Body of pancreas (tissue), 4 donors: ENCODE measurements around the gene KIRREL3. TPM values are rescaled to one million over a fixed set of nuclear protein-coding genes. Genes with fewer than 3 reads are reported as not detected.
"Not testable (repeated sequence)": the region's sequence is repeated elsewhere in the genome, so short reads cannot be mapped to it uniquely, and the experiment has no call there.

Experiments used
- ATAC-seq: fragments of 150-250 bp; one replicate; pipeline ENCODE4 v1.9.1; 2016
- DNase-seq, 4 donors: peaks; one replicate each; pipeline ENCODE4 v3.0.0-alpha.2; 2019
- H3K27ac ChIP-seq, 4 donors: fragments of 200-600 bp; sonication (generic); 1 replicate in 3 of 4; 2 replicates in 1 of 4; pipeline versions ENCODE4 v1.5.1 to v1.6.1; 2016 to 2019; ENCODE audit warnings: mild to moderate bottlenecking in 1 of 4, mixed read lengths in 1 of 4, moderate library complexity in 1 of 4
- H3K27me3 ChIP-seq, 2 donors: fragments of 200-600 bp; sonication (generic); one replicate each; pipeline ENCODE4 v1.6.0; 2016; ENCODE audit warnings: mild to moderate bottlenecking in 1 of 2
- H3K36me3 ChIP-seq, 2 donors: fragments of 200-600 bp; sonication (generic); replicated peaks in 1 of 2; 2 replicates each; pipeline ENCODE4 v1.5.1; 2016; ENCODE audit warnings: low read depth in 2 of 2; ENCODE audit not compliant: insufficient read depth in 1 of 2
- H3K4me1 ChIP-seq: fragments of 200-600 bp; sonication (generic); one replicate; pipeline ENCODE4 v1.6.0; 2016
- H3K4me3 ChIP-seq, 2 donors: fragments of 200-600 bp; sonication (generic); 1 replicate in 1 of 2; 2 replicates in 1 of 2; pipeline ENCODE4 v1.5.1; 2016 to 2019
- H3K9me3 ChIP-seq, 3 donors: fragments of 200-600 bp; sonication (generic); 1 replicate in 2 of 3; 2 replicates in 1 of 3; pipeline ENCODE4 v1.5.1; 2016
- POLR2A ChIP-seq, 3 donors: fragments of 450-650 bp; IDR thresholded peaks; one replicate each; pipeline ENCODE4 v1.6.1; 2016; ENCODE audit warnings: antibody characterized with exemption in 3 of 3, mild to moderate bottlenecking in 2 of 3
- WGBS, 2 donors: methylation state at CpG; one replicate each; pipeline ENCODE4 v1.1.5; 2017; 5-methylcytosine and 5-hydroxymethylcytosine counted together
- intact Hi-C: fragments of 100-400 bp; cut with DNase I; formaldehyde crosslinking; loops from one replicate; pipeline ENCODE4 v1.15.1; 2023
- total RNA-seq, 2 donors: library from RNA; depleted of rRNA; stranded (reverse); fragments of >200 nt; gene quantifications; one replicate each; pipeline ENCODE4 v1.1.0, GENCODE V29; 2016
- TF ChIP-seq, protein P1 (sequence below), 7 experiments: fragments of 450-650 bp in 4 of 7; fragments of 200-600 bp in 3 of 7; sonication (generic) in 3 of 7; IDR thresholded peaks; one replicate each; pipeline ENCODE4 v1.5.1; 2016 to 2019; ENCODE audit warnings: antibody characterized with exemption in 7 of 7

KIRREL3 gene
- total RNA-seq, 2 donors from 2014 or later = 0.26 TPM; not detected in 1

DNA sequence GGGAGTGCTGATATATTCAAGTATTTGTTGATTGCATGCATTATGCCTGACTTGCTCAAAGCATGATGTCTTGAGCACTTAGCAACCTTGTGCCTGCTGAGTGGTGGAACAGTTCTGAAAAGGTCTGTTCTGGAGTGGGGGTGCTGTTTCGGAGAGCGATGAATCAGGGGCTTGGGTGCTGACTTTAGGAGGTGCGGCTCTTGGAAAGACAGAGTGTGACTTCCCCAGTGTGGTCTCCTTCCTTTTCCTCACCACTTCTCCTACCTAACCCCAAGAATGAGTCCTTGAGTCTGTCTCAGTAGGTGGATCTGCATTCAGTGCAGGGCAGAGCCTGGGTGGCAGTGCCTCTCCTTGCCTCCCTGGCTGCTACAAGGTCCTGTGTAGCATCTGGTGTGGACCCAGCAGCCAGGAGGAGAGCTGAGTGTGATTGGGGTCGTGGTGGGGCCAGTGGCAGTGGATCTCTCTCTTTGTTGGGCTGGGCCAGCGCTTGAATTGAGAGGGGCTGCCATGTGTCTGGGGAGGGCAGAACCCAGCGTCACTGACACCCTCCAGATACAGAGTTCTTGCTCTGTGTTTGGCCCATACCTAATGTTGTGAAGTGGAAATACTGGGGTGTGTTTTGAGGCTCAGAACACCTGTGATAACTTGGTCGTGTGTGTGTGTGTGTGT, 609.1 kb downstream of the KIRREL3 start:
- 67 to 91% methylated on average over 3 to 7 of the region's 7 CpGs for WGBS, 2 donors
- intact Hi-C loops = no loop called here

DNA sequence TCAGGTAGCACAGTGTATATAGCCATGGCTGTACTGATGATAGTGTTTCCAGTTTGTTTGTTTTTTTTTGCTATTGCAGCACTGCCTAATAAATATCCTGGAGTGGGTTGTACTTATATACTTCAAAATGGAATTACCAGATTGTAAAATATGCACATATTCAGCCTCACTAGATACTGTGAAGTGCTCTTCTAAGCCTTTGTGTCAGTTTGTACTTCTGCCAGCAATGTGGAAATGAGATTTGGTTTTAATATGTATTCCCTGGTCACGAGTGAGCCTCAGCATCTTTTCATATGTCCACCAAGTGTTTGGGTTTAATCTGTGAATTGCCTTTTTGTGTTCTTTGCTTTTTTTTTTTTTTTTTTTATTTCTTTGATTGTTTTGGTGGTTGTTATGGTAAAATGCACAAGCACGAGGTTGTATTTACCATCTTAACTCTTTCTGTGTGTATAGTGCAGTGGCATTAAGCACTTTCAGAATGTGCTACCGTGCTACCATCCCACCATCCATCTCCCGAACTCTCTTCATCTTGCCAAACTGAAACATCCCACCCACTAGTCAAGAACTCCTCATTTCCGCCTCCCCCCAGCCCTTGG, 610.2 kb downstream of the KIRREL3 start:
- H3K27ac ChIP-seq = no peak overlapping the region
- H3K27me3 ChIP-seq = no peaks in the 10 kb centered on the region
- no peaks in the 10 kb centered on the region for H3K36me3 ChIP-seq
- no peak for TF ChIP-seq POLR2A (IDR thresholded peaks at IDR 0.05)
- TF ChIP-seq, protein P1, sequence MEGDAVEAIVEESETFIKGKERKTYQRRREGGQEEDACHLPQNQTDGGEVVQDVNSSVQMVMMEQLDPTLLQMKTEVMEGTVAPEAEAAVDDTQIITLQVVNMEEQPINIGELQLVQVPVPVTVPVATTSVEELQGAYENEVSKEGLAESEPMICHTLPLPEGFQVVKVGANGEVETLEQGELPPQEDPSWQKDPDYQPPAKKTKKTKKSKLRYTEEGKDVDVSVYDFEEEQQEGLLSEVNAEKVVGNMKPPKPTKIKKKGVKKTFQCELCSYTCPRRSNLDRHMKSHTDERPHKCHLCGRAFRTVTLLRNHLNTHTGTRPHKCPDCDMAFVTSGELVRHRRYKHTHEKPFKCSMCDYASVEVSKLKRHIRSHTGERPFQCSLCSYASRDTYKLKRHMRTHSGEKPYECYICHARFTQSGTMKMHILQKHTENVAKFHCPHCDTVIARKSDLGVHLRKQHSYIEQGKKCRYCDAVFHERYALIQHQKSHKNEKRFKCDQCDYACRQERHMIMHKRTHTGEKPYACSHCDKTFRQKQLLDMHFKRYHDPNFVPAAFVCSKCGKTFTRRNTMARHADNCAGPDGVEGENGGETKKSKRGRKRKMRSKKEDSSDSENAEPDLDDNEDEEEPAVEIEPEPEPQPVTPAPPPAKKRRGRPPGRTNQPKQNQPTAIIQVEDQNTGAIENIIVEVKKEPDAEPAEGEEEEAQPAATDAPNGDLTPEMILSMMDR (IDR thresholded peaks at IDR 0.05) = no peak
- H3K9me3 ChIP-seq = no peaks in the 10 kb centered on the region
- no peaks in the 10 kb centered on the region for H3K4me1 ChIP-seq
- intact Hi-C loops = no loop called here
- WGBS, 2 donors = 64 to 65% methylated on average over 5 of the region's 5 CpGs
- DNase-seq (no peak), ATAC-seq (no peak)
- no peak overlapping the region for H3K4me3 ChIP-seq

More for the DNA sequence above, 609.1 kb downstream of the KIRREL3 start:
- H3K36me3 ChIP-seq = no peaks in the 10 kb centered on the region
- no peaks in the 10 kb centered on the region for H3K27me3 ChIP-seq
- no peak for DNase-seq
- TF ChIP-seq, protein P1 (IDR thresholded peaks at IDR 0.05) = no peak
- TF ChIP-seq POLR2A (IDR thresholded peaks at IDR 0.05) = no peak
- H3K4me3 ChIP-seq = no peak overlapping the region
- no peak for ATAC-seq
- no peak overlapping the region for H3K27ac ChIP-seq
- no peaks in the 10 kb centered on the region for H3K4me1 ChIP-seq
- H3K9me3 ChIP-seq = no peaks in the 10 kb centered on the region

DNA sequence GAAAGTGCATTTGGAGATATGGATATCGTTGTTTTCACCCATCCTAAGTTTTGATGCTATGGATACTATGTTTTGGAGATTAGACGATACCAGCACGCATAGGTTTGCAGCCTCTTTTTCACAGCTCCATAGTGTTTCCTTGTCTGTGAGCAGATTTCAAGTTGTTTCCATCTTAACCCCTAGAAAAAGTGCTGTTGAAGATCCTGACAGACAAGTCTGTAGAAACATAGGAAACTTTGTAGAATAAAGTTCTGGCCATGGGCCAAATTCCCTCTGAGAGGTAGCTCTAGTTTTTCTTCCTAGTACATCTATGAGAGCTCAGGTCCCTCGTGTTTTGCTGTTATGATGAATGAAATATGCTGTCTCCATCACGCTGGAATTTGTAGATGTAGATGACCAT, 612.7 kb downstream of the KIRREL3 start:
- DNase-seq = no peak
- H3K27ac ChIP-seq = no peak overlapping the region
- no peak for ATAC-seq
- no peaks in the 10 kb centered on the region for H3K9me3 ChIP-seq
- H3K4me3 ChIP-seq = no peak overlapping the region
- H3K27me3 ChIP-seq = no peaks in the 10 kb centered on the region
- intact Hi-C loops = no loop called here
- no peaks in the 10 kb centered on the region for H3K36me3 ChIP-seq
- H3K4me1 ChIP-seq = no peaks in the 10 kb centered on the region
- no peak for TF ChIP-seq POLR2A (IDR thresholded peaks at IDR 0.05)
- TF ChIP-seq, protein P1 (IDR thresholded peaks at IDR 0.05) = no peak
- WGBS, 2 donors = 79 to 81% methylated on average over 5 of the region's 5 CpGs

DNA sequence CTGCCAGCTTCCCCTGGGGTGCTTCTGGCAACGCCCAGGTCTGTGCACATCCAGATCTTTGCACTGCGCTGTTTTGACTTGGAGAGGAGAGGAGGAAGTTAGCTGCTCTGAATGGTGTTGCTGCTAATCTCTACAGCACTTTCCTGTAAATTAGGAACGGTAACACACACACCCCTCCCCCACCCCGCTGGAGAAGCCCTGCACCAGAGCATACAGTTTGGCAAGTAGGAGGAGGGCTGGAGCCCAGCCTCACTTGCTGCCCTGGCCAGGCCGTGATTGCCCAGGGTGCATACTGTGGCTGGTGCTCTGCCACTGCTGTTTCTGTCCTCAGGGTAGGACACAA, 613.9 kb downstream of the KIRREL3 start:
- peak in 1 of 4 donors; percentile 37 for DNase-seq
- H3K27me3 ChIP-seq, H3K4me1 ChIP-seq, H3K36me3 ChIP-seq, H3K9me3 ChIP-seq, intact Hi-C loops, H3K4me3 ChIP-seq, H3K27ac ChIP-seq, ATAC-seq: not testable (repeated sequence)
- 39 to 67% methylated on average over 4 of the region's 5 CpGs for WGBS, 2 donors

DNA sequence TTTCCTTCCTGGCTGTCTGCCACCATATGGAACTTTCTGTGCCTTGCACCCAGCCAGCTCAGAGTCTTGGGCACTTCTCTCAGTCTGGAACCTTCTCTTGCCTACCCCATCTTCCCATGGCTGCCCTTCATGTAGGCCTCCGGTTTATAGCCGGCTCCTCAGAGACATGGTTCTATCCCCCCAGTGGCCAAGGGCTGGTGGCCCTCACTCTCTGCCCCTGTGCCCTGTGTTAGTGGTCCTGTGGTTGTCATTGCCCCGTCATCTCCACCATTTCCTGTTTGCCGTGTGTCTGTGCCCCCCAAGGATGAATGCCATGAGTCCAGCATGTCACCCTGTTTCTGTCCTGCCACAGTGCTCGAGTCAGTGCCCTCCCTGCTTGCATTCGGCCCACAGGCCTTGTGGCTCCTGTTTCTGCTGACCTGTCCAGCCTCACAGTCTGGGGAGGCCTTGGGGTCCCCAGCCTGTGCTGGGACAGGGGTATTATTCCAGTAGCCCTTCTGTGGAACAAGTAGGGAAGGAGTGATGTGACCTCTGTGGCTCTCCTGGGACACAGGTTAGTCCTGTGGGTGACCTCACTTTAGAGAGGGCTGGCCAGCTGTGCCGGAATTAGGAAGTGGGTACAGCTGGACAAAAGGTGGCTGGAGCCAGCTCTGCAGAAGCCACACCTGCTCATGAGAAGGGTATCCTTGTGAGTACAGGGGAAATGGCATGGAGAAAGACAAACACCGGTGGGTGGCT, 614.4 kb downstream of the KIRREL3 start:
- no peak for DNase-seq
- TF ChIP-seq POLR2A (IDR thresholded peaks at IDR 0.05) = no peak
- TF ChIP-seq, protein P1 (IDR thresholded peaks at IDR 0.05) = no peak
- Histone ChIP-seq H3K27ac (no peak overlapping the region), H3K27me3 (no peaks in the 10 kb centered on the region), H3K4me3 (no peak overlapping the region), H3K9me3 (no peaks in the 10 kb centered on the region), H3K4me1 (no peaks in the 10 kb centered on the region), H3K36me3 (no peaks in the 10 kb centered on the region)
- no peak for ATAC-seq
- intact Hi-C loops = no loop called here
- 62 to 75% methylated on average over 7 to 8 of the region's 8 CpGs for WGBS, 2 donors
